GM10266 (cell line): ENCODE results near the gene SPECC1L.

ENCODE experiments used
- DNase-seq: peaks from one replicate; pipeline ENCODE4 v3.0.0; 2012; ENCODE audit errors: extremely low spot score
- TF ChIP-seq, protein P1 (sequence below): IDR thresholded peaks from 2 replicates; pipeline ENCODE4 v1.5.1; 2012; ENCODE audit warnings: mild to moderate bottlenecking, low read depth; ENCODE audit not compliant: control insufficient read depth, insufficient read depth; ENCODE audit errors: missing control alignments

SPECC1L gene

DNA sequence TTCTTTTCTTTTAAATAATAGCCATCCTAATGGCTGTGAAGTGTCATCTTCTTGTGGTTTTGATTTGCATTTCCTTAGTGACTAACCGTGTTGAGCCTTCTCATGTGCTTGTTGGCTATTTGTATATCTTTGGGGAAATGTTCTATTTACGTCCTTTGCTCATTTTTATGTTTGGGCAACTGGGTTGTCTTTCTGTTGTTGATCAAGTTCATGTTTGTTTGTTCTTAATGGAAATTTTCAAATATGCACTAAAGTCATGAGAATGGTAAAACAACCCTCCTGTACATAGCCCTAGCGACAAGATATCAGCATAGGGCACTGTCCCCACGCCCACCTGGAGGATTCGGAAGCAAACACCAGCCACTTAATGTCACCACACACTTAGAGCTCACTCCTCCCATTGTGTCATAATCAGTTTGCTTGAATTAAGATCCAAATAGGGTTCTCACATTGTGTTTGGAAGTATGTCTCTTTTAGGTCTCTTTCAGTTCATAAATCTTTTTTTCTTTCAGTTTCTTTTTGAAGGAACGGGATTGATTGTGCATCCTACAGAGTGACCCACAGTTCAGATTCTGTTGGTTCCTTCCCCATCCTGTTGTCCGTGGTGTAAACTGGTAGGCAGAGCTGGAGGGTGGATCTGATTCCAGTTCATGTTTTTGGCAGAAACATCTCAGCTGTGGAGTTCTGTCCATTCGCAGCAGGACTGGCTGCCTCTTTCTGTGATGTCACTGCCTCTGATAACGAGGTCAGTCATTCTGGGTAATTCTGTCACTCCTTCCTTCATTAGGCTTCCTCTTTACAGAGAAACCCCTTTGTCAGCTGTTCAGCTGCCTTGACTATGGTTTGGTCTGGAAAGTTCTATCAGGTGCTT is 130.3 kb downstream of the SPECC1L start:
- TF ChIP-seq, protein P1, sequence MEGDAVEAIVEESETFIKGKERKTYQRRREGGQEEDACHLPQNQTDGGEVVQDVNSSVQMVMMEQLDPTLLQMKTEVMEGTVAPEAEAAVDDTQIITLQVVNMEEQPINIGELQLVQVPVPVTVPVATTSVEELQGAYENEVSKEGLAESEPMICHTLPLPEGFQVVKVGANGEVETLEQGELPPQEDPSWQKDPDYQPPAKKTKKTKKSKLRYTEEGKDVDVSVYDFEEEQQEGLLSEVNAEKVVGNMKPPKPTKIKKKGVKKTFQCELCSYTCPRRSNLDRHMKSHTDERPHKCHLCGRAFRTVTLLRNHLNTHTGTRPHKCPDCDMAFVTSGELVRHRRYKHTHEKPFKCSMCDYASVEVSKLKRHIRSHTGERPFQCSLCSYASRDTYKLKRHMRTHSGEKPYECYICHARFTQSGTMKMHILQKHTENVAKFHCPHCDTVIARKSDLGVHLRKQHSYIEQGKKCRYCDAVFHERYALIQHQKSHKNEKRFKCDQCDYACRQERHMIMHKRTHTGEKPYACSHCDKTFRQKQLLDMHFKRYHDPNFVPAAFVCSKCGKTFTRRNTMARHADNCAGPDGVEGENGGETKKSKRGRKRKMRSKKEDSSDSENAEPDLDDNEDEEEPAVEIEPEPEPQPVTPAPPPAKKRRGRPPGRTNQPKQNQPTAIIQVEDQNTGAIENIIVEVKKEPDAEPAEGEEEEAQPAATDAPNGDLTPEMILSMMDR = no peak
- DNase-seq = no peak

- TF ChIP-seq, protein P1 = no peak
- DNase-seq = no peak
Measured at GRCh38 chr22:24401931-24402367, 131.3 kb downstream of the SPECC1L start.

- no peak for DNase-seq
Measured at GRCh38 chr22:24402460-24403192, 132.0 kb downstream of the SPECC1L start.

GRCh38 chr22:24403346-24403745 is 132.7 kb downstream of the SPECC1L start:
- DNase-seq = no peak
- TF ChIP-seq, protein P1 = no peak

More at GRCh38 chr22:24402460-24403192, 132.0 kb downstream of the SPECC1L start:
- TF ChIP-seq, protein P1 = no peak

- TF ChIP-seq, protein P1 = no peak
- no peak for DNase-seq
Measured at GRCh38 chr22:24404561-24405275, 134.1 kb downstream of the SPECC1L start.

DNA sequence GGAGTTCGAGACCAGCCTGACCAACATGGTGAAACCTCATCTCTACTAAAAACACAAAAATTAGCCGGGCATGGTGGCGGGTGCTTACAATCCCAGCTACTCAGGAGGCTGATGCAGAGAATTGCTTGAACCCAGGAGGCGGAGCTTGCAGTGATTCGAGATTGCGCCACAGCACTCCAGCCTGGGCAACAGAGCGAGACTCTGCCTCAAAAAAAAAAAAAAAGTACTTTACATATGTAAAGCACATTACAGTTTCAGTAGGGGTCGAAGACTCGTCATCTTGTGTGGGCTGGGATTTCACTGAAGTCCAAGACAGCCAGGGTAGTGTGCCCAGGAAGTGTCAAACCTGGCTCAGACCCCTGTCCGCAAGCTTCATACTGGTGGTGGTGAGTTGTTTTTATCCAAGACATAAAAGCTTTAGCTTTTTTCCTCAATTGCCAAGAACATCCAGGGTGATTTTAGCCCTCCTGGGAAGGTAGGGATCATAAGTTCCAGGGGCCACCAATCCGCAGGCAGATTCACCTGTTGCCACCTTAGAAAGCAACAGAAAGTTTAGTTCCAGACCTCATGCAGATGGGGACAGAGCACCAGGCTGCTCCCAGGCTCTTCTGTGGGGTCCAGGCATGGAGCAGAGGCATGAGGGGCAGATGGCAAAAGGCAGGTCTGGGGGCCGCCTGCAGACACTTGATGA is 135.1 kb downstream of the SPECC1L start:
- no peak for DNase-seq
- TF ChIP-seq, protein P1 = no peak
